Measurements from ENCODE around the gene SERPINE2. TPM values are rescaled to one million over a fixed set of nuclear protein-coding genes. Genes with fewer than 3 reads are reported as not detected.

The SERPINE2 gene
- total RNA-seq, 4 donors from 2014 or later, result 6.8 to 91.5 (median 25.6) TPM

DNA sequence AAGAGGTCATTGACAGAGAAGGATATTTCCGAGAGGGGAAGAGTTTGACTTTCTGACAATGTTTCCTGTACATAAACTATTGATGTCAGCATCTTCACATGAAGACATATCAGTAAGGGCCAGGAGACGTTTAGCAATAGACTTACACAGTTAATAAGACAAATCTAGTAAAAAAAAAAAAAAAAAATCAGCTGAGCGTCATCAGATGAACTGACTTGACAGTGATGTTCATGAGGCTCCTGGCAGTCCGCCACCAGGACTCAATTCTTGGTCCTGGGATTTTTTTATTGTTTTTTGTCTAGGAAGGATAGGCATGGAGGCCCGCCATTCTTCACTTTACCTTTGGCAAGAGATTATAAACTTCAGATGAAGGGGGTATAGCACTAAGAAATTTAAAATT is 67.4 kb downstream of the SERPINE2 start:
- DNase-seq (ENCODE audit: low spot score) (no peak), ATAC-seq (ENCODE audit: low FRiP score) (no peak)
- no peak for TF ChIP-seq CTCF (IDR thresholded peaks at IDR 0.05)

DNA sequence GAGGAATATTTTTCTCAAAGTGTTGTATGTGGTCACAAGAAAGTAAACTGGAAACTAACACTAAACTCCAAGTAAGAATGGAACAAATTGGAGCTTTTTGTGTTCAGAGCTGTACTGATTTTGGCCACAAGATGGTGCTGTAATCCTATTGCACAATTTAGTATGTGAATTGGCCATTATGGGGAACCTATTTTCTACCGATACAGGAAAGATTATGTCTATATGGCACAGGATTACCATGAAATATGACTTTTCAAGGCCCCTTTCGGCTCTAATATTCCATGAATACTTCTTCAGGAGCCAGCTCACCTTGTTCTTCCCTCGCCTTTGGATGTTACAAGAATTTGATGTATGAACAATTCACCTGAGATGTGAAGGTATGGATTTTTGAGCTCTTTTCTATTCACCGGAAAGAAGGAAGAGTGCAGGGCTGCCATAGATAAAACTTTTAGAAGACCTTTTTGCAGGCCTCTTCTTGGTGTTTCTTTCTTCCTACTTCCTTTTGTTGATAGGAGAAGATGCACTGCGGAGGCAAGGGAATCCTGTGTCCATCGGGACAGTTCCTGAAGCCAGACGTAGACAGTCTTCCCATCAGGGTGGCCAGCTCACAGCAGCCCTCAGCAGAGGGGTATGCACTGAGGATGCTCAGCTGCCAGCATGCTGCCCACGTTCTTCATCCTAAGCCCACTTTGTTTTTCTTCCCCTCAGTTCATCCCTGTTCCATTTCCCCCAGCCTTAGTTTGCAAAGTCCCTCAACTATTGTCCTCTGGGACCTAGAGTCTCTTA is 68.5 kb downstream of the SERPINE2 start:
- peak; percentile 40 for DNase-seq (ENCODE audit: low spot score)

GRCh38 chr2:223969856-223970255 is 69.2 kb downstream of the SERPINE2 start:
- ATAC-seq (ENCODE audit: low FRiP score) (peak; percentile 8), DNase-seq (ENCODE audit: low spot score) (no peak)
- TF ChIP-seq CTCF (IDR thresholded peaks at IDR 0.05), result no peak

More for the DNA sequence above, 68.5 kb downstream of the SERPINE2 start:
- peak in 1 of 3 donors; percentile 52 for TF ChIP-seq CTCF (IDR thresholded peaks at IDR 0.05)
- ATAC-seq (ENCODE audit: low FRiP score), result peak; percentile 65

GRCh38 chr2:223969315-223969714 is 69.8 kb downstream of the SERPINE2 start:
- no peak for TF ChIP-seq CTCF (IDR thresholded peaks at IDR 0.05)
- ATAC-seq (ENCODE audit: low FRiP score), result no peak
- DNase-seq (ENCODE audit: low spot score), result no peak

DNA sequence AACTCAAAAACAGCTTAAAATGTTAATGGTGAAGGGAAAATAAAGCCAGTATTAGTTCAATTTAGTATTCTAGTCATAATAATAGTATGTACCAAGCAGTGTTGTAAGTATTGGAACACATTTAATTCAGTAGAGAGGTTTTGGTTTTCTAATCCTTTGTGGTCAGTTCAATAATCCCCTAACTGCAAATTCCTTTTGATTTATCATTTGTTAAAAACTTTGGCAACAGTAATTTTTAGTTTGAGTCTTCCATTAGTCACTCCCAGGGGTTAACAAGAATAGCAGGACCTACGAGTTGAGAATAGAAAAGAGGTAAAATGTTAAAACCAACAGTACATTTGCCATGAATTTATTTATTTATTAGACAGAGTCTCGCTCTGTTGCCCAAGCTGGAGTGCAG is 71.1 kb downstream of the SERPINE2 start:
- DNase-seq (ENCODE audit: low spot score), result no peak
- ATAC-seq (ENCODE audit: low FRiP score), result no peak
- no peak for TF ChIP-seq CTCF (IDR thresholded peaks at IDR 0.05)

DNA sequence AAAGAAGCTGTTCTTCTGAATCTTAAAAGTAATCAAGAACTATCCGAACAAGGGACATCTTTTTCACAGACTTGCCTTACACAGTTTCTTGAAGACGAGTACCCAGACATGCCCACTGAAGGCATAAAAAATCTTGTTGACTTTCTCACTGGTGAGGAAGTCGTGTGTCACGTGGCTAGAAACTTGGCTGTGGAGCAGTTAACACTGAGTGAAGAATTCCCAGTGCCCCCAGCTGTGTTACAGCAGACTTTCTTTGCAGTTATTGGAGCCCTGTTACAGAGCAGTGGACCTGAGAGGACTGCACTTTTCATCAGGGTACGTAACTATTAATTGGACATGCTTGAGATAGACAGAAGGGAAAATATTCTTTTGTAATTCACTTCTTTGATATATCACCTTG is 79.4 kb downstream of the SERPINE2 start:
- ATAC-seq (ENCODE audit: low FRiP score), result no peak
- no peak for DNase-seq (ENCODE audit: low spot score)
- TF ChIP-seq CTCF (IDR thresholded peaks at IDR 0.05), result no peak
